CD1c-positive myeloid dendritic cell (primary cell): ENCODE measurements around the gene OS9.

Experiments used
- DNase-seq: peaks from one replicate; pipeline ENCODE4 v3.0.0-alpha.2; 2016; ENCODE audit errors: extremely low spot score

Gene OS9

DNA sequence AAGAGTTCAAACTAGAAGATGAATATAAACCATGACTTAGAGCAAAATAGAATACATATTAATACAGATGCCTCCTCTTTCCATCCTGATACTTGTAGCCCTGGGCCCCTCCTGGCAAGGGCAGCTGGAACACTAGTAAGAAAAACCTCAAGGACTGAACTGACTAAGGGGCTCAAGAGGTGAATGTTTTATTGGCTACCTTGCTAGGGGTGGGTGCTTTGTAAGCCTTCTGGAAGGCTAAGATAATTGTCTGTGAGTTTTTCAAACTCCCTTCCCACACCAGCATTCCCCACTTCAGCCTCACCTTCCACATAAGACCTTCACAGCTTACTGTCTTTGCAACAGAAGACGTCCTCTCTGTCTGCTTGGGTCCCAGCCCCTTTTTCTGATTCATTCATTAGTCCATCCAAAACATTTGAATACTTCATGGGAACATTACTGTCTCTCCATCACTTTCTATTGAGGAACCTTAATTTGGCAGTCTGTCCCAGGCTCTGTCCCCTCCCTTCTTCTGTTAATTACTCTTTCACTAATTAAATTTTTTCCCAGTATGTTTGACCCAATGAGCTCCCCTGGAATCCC, 59.9 kb downstream of the OS9 start:
- DNase-seq, result no peak

DNA sequence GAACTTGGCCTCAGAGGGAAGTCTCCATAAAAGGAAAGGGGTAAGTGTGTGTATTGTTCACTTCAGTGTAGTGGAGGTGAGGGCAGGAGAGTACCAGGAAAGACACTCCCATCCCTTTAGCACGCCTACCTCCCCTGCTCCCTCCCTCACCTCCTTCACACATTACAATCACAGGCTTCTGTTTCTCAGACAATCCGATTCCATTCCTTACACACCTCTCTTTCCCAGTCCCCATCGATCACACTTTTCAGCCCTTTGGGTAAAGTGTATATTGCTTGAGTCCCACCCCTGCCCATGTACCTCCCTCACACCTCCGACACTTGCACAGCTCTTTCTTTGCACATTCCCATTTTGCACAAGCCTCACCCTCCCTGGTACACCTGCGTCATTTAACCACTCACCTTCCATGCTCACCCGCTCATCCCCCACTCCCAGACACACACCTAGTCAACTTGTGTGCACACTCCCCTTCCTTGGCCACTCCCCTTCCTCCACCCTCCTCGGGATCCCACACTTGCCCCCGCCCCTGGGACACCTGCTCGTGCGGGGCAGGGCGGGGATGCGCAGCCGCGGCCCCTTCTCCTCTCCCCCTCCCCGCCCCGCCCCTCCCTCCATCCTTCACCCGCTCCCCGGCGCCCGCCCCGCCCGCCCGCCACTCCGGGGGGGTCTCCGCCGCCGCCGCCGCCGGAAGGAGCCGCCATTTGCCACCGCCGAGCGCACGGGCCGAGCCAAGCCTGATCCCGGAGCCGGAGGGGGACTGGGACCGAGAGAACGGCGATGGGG, 60.7 kb downstream of the OS9 start, which contains the start of gene MARCHF9:
MARCHF9 (plus strand) TSS at position 693 of the 783 bp plus-strand sequence. CDS start 426 bp downstream, outside the sequence.
- DNase-seq, result peak; percentile 55

DNA sequence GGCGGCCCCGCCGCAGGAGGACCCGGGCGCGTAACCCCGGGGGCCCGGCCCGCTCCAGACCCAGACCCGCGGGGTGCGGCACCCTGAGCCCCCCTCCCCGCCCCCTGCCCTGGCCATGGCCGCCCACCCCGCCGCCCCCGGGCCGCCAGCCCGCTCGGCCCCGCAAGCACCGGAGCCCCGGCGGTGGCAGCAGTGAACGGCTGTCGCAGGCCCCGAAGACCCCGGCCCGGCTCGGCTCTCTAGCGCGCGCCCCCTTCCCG, 61.2 kb downstream of the OS9 start:
- DNase-seq, result no peak

DNA sequence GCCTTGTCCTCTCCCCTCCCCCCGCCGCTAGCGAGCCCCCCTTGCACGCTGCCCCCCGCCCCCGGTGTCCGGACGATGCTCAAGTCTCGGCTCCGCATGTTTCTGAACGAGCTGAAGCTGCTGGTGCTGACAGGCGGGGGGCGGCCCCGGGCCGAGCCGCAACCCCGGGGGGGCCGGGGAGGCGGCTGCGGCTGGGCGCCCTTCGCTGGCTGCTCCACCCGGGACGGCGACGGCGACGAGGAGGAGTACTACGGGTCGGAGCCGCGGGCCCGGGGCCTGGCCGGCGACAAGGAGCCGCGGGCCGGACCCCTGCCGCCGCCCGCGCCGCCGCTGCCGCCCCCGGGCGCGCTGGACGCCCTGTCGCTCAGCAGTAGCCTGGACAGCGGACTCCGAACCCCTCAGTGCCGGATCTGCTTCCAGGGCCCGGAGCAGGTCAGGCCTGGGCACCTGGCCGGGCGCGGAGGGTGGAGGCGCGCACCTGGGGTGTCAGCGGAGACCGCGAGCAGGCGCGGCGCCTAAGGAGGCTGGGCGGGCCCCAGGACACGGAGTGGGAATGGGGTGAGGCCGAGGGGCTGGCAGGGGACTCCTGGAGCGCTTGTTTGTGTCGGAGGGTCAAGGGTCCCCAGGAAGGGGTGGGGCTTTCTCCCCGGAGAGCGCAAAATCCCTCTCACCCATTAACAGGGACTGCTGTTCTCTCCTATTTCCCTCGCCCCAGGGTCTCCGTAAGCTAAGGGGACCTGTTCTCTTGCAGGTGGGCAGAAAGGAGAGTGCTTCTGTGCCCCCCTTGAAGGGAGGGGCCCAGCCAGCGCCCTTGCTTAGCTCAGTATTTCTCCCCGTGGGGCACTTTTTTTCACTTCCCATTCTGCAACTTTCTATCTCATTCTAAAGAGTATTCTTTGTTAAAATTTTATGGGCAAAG, 61.8 kb downstream of the OS9 start:
- DNase-seq, result no peak

DNA sequence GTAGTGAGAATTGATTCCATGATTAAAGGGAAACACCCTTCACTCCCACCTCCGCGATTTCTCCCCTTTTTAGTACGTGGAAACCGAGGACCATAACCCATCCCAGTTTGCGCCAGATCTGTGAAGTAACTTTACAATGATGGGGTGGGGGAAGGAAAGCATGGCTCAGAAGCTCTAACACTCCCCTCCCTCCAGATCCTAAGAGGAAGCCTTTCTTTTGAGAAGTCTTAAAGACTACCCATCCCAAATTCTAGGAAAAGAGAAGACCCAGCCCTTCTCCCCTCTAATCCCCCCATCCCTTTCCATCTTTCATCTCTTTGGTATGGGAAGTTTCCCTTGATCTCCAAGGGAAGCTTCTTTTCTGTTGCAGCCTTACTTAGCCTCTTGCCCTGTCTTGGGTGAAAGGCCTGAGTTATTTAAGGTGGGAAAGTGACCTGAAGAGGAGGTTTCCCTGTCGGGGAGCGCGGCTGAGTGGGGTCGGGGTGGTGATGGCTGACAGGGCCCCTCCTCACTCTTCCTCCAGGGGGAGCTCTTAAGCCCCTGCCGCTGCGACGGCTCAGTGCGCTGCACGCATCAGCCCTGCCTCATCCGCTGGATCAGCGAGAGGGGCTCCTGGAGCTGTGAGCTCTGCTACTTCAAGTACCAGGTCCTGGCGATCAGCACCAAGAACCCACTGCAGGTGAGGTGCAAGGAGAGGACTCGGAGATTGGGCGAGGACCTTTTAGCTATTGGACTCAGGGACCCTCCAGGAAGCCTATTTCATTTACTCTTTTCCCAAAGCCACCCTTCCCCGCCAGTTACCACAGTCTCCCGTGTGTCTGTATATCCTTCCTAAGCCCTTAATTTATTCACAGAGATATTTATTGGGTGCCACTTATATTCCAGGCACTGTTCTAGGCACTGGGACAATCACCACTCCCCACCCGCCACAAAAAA, 62.7 kb downstream of the OS9 start:
- peak; percentile 66 for DNase-seq

DNA sequence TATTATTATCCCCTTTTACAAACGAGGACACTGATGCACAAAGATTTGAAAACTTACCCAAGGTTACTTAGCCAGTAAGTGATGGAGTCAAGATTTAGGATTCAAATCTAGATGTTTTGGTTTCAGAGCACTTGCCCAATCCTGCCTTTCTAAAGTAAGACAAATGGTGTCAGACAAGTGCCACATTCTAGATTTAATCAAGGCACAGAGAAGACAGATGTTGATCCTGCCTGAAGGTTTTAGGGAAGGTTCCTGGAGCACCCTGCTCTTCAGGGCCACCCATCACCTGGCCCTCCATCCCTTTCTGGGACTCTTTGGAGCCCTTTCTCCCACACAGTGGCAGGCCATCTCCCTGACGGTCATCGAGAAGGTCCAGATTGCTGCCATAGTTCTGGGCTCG, 63.8 kb downstream of the OS9 start:
- DNase-seq, result no peak

DNA sequence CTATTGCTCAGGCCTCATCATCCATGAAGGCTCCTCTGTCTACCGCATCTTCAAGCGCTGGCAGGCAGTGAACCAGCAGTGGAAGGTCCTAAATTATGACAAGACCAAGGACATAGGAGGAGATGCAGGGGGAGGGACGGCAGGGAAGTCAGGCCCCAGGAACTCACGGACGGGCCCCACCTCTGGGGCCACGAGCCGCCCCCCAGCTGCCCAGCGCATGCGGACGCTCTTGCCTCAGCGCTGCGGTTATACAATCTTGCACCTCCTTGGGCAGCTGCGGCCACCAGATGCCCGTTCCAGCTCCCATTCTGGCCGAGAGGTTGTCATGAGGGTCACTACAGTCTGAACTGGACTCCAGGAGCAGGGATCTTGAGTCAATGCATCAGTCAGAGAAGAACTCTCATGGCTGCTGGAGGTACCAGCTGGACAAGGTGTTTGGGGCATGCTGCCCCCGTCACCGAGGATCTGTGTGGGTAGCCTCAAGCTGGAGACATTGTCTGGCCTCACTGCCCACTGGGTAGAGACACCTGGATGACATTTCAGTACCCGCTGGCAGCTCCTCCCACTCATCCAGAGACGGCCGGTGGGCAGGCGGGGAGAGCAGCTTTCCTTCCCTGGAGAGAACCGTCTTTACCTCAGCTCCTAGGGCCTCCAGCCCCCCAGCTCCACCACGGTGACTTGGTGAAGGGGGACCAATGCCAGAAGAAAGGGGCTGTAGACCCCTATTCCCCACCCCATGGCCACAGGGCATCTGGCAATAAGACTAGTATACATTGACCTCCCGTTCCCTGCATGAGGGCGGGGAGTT, 64.8 kb downstream of the OS9 start:
- no peak for DNase-seq

DNA sequence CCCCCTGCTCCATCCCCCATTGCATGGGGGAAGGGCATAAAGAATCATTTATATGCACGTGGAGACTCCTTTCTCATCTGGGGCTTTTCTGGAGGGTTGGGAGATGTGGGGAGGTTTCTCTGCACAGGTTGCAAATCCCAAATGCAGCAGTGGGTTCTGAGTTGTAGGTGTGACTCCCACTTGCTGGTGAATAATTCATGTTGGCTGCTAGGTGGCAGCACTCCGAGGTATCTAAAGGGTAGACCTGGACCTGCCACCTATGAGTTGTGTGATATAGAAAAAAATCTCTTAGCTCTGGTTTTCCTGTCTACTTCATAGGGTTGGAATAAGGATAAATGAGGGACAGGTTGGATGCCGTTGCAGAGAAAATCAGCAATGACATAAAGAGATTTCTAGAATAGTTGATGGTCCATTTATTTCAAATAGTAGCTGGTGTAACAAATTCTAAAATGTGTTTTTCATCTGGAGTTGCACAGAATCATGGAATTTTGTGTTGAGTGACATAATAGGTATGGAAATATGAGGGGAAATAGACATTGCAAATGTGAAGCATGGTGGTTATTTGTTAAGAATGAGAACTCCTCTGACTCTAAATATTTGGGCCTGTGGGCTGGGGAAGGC, 65.5 kb downstream of the OS9 start:
- no peak for DNase-seq

DNA sequence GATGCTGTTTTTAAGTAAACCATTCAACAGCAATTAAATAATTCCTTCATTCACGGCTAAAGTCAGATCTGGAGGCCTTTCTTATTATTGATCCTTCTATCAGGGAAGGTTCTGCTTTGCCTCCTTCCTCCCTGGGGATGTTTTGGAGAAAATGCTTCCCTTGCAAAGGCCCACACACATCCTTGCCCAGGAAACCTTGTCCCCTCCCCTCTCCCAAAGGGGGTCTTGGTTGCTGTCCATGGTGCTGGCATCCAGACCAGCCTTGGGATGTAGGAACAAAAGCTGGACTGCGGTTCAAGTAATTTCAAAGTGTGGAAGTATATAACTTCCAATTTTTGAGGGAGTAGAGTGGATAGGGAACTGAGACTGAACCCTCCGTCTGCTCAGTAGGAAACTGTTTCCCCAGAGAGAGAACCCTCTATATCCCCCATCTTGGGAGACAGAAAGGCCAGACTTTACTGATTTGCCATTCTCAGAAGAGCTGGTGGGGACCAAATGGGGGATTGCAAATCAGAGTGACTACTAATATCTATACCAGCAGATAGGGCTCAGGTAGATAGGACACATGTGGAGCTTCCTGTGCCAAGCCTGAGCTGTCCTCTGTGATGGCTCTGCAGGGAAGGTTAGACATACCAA, 66.5 kb downstream of the OS9 start:
- no peak for DNase-seq

DNA sequence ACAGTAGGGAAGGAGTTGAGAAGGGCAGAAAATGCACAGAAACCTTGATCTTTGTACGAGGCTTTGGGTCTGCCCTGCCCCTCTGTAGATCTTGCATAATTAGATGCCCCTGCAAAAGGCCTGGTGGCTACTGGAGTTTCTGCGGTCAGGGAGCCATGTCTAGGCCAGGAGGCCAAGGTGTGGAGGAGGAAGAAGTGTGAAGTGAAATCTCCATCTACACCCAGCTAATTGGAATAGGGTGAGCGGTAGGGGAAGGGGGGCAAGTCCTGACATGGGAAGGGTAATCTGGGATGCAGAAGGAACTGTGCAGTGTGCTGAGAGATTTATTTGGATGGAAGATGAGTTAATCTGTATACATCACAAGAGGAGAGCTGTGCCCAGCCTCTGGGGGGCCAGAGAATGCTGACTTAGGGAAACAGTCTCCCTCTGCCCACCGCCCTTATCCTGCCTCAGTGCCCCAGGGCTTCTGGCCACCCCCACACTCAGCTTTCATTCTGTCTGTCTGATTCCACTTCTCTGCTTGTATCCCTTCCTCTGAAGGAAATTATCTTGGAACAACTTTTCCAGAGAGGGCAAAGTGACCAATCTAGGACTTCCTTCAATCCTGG, 67.6 kb downstream of the OS9 start:
- no peak for DNase-seq

DNA sequence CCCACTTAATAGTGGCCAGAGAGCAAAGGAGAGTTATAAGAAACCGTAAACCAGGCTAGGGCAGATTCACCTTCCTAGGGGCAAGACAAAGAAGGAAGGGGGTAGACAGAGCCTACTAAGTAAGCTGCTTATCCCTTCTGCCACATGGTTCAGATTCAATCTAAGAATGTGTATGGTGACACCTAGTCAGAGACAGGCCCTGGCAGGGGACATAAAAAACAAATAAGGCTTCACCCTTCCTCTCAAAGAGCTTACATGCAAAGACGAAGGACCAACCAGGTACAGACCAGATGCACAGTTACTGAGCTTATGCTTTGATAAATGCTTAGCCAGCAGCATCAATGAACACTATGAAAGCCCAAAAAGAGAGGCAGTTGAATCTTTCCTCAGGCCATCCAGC, 68.5 kb downstream of the OS9 start:
- DNase-seq, result no peak

DNA sequence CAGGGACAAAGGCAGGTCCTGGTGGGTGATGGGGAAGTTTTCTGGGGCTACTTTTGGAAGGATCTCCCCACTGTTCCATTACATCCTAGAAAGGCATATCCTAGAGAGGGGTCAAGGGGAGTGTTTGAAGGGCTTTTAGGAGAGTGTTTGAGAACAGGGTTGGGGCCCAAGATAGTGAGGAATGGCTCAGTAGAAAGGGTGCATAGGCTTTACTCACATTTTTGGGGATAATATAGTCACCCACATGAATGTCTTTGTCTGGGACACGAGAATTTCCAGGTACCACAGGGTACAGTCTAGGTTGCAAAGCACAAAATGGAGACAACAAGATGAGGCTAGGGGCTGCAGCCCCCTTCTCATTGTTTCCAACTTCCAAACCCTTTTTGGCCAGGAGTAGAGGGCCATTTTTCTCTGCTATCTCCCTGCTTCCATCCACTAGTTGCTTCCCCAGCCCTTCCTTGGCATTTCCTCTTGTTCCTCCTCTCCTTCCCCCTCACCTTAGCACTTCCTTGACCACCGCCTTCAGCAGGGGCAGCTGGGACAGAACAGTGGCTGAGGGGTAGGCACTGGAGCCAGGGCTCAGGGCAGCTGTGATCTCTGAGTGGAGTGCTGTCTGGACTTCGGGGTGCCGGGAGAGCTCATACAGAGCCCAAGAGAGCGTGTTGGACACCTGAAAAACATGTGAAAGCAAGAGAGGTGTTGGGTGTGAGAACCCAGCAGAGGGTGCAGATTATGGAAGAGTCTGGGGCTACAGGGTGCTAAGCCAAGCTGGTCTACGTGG, 70.1 kb downstream of the OS9 start:
- DNase-seq, result no peak

DNA sequence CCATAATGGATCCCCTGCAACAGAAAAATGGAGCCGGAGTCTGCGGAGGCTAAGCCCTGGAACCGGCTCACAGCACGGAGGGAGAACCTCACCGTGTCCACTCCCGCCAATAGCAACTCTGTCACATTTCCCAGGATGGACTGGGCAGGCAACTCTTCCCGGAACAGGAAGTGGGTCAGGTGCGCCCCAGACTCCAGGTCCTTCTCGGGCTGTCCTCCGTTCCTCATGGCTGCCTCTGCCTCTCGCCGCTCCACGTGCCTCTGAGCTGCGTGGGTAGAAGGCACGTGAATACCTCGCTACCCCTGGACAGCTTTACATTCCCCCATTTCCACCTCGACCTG, 70.7 kb downstream of the OS9 start:
- no peak for DNase-seq

DNA sequence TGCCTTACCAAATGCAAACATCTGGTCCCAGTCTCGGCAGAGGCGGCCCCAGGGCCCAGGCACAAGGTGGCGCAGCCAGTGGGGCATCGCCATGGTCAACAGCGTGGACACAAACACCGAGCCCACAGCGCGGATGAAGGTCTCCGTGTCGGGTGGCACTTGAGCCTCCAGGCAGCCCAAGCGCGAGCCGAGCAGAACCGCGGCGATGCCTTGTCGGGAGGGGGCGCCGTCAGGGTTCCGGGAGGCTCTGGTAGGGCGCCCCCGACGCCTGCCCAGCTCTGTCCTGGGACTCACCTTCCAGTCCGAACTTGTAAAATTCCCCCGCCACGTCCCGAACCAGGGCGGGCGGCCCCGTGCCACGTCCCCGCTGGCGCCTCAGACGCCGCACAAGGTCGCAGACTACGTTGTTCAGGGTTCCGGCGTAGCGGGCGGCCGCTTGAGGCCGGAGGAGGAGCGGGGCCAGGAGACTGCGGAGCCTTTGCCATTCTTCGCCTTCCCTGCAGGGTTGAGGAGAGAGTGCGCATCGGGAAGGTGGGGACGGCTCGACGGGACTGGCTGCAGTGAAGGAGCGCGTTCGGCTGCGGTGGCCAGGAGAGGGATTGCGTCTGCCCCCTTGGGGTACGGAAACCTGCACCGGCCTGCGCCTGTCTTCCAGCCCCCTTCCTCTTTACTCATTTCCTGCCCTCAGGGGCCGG, 71.2 kb downstream of the OS9 start:
- DNase-seq, result peak; percentile 47

DNA sequence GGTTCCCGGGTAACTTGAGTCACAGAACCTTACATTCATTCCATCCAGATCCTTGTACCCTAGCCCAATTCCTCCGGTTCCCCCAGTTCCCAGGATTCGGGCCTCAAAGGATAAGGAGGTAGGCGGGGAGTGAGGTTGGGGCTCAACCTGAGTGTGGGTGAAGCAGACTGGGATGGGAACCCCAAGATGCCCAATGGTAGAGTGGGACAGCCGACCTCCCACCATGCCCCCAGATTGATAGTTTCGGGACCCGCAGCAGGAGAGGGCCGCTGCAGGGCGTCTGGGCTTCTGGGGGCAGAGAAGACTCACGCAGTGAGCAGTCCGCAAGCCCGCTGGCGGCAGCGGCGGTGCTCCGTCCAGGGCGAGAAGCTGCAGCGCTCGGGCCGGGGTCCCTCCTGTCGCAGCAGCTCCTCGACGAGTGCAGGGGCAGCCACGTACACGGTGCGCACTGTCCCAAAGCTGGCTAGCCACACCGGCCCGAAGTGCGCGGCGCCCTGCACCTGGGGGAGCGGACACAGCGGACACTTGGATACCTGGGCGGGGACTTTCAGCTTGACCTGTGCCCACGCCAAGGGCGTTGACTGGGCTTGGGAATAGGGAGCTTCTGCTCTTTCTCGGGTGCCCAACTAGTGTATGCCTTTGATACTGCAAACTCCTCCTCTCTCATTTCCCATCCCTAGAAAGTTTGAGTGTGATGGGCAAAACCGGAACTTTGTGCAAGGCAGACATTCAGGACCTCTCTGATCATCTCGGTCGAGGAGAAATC, 71.9 kb downstream of the OS9 start:
- DNase-seq, result peak; percentile 41

DNA sequence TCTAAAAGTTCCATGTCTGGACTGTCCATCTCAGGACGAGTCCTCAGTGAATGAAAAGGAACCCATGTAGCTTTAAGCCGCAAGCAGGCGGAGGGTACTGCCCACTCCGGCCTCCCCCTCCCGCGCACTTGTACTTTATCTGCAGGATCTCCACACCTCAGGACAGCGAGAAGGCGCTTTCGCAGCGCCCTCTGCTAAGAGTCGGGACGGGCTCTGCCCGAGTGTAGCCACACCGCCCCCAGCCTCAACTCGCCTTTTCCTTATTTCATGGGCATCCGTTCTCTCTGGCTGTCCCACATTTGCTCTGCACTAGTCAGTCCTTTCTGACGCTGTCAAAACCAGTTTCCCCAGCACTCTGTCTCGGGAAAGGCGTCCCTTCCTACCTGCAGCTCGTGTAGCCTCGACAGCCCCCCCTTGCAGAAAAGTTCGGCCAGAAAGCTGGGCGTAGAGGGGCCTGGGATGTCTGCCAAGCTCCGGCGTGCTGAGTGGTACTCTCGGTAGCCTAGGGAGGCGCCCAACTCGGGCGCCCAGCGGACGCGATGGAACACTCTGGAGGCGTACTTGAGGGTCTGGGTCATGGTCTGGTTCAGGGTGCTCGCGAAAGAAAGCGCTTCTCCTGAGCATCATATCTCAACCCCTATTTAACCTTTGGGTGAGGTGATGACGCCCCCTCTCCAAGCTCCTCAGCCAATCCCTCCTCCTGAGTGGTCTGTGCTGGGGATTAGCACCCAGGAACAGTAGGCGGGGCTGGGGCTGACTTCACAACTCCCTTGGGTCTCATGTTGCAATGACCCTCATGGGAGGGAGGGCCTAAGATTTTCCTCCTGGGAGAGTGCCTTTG, 72.8 kb downstream of the OS9 start, which contains the start of gene CYP27B1:
CYP27B1 (minus strand) TSS at position 615 of the 841 bp plus-strand sequence; CDS start at position 578, 37 bp downstream.
- no peak for DNase-seq
